Measurements from ENCODE around the gene ZNF320. TPM values are rescaled to one million over a fixed set of nuclear protein-coding genes. Genes with fewer than 3 reads are reported as not detected.
"Not testable (repeated sequence)": the region's sequence is repeated elsewhere in the genome, so short reads cannot be mapped to it uniquely, and the experiment has no call there.

The ZNF320 gene
- total RNA-seq, 1 donor from 2014 or later = 24.2 TPM

DNA sequence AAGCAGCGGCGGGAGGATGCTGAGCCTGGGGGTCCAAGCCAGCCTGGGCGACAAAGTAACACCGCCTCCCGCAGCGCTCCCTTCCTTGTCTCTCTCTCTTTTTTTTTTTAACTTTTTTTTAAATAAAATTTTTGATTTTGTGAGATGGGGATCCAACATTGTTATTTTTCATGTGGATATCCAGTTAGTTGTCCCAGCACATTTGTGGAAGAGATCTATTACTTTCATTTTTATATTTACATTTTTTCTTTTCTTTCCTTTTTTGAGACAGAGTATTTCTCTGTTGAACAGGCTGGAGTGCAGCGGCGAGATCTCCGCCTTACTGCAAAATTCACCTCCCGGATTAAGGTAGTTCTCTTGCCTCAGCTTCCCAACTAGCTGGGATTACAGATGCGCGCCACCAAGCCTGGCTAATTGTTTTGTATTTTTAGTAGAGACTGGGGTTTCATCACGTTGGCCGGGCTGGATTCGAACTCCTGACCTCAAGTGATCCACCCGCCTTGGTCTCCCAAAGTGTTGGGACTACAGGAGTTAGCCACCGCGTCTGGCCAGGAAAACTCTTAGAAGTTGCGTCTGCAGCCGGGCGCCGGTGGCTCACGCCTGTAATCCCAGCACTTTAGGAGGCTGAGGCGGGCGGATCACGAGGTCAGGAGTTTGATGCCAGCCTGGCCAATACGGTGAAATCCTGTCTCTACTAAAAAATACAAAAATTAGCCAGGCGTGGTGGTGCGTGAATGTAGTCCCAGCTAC, 45.9 kb upstream of the ZNF320 start:
- Histone ChIP-seq H3K4me3 (ENCODE audit: low read depth, low read length) (peak overlapping the region; percentile 32), H3K36me3 (ENCODE audit: control insufficient read depth, insufficient read depth, low read length) (no peaks in the 10 kb centered on the region), H3K27me3 (ENCODE audit: control insufficient read depth, insufficient read depth, low read length) (no peaks in the 10 kb centered on the region)
- no peak for DNase-seq (ENCODE audit: low read depth)
- TF ChIP-seq, protein P1, sequence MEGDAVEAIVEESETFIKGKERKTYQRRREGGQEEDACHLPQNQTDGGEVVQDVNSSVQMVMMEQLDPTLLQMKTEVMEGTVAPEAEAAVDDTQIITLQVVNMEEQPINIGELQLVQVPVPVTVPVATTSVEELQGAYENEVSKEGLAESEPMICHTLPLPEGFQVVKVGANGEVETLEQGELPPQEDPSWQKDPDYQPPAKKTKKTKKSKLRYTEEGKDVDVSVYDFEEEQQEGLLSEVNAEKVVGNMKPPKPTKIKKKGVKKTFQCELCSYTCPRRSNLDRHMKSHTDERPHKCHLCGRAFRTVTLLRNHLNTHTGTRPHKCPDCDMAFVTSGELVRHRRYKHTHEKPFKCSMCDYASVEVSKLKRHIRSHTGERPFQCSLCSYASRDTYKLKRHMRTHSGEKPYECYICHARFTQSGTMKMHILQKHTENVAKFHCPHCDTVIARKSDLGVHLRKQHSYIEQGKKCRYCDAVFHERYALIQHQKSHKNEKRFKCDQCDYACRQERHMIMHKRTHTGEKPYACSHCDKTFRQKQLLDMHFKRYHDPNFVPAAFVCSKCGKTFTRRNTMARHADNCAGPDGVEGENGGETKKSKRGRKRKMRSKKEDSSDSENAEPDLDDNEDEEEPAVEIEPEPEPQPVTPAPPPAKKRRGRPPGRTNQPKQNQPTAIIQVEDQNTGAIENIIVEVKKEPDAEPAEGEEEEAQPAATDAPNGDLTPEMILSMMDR (IDR thresholded peaks at IDR 0.05; ENCODE audit: insufficient read depth, low read length, poor library complexity, severe bottlenecking) = no peak

DNA sequence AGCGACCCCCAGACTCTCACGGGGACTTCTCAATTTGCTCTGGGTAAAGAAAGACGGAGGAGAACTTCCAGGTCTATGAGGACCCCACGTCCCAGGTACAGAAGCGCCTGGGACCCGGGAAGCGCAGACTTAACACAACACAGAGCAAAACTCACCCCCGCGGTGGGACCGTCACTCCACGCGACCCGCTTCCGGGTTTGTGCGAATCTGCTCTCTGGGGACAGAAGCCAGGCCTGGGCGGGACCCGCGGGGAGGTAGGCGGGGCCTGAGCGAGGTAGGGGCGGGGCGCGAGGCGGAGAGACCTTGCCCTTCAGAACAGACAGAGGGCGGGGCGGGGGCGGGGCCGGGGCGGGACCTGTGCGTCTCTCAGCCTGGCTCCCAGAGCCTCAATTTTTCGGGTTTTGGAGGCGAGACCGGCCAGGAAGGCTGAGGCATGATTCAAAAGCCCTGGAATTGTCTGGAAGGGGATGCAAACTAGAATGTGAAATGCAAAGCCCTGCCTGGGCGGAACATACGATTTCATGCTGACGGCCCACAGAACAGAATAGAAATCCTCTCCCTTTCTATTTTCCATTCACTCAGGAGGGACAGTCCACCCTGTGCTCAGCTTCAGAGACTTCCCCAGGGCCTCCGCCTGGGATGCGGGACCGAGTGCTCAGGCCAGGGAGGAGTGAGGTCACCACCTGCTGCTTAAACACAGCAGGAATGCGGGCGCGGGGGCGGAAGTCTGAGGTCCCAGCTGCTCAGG, 45.1 kb upstream of the ZNF320 start:
- DNase-seq (ENCODE audit: low read depth) = no peak
- TF ChIP-seq, protein P1 (IDR thresholded peaks at IDR 0.05; ENCODE audit: insufficient read depth, low read length, poor library complexity, severe bottlenecking) = no peak
- Histone ChIP-seq H3K27me3 (ENCODE audit: control insufficient read depth, insufficient read depth, low read length) (no peaks in the 10 kb centered on the region), H3K4me3 (ENCODE audit: low read depth, low read length) (peak overlapping the region; percentile 68), H3K36me3 (ENCODE audit: control insufficient read depth, insufficient read depth, low read length) (no peaks in the 10 kb centered on the region)

DNA sequence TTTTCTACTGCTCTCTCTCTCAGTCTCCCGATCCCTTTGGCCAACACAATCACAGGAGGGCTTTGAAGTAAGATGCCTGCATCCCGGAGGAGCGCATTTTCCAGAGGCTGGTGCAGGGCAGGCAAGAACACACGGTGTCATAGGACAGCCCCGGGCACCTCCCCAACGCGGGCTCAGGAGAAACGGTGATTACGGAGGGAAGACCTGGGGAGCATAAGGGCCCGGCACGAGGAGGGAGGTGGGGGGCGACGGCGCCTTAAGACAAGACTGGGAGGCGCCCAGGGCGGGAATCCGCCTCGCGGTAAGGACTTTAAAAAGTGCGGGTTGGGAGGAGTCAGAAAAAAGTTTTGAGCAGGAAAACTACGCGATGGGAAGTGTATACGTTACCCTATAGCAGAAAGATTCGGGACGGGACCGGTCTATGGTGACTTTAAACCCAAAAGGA, 44.5 kb upstream of the ZNF320 start:
- Histone ChIP-seq H3K4me3 (ENCODE audit: low read depth, low read length) (peak overlapping the region; percentile 68), H3K27me3 (ENCODE audit: control insufficient read depth, insufficient read depth, low read length) (no peaks in the 10 kb centered on the region), H3K36me3 (ENCODE audit: control insufficient read depth, insufficient read depth, low read length) (peaks cover 1% of the 10 kb centered on the region)
- DNase-seq (ENCODE audit: low read depth) = no peak
- TF ChIP-seq, protein P1 (IDR thresholded peaks at IDR 0.05; ENCODE audit: insufficient read depth, low read length, poor library complexity, severe bottlenecking) = no peak

DNA sequence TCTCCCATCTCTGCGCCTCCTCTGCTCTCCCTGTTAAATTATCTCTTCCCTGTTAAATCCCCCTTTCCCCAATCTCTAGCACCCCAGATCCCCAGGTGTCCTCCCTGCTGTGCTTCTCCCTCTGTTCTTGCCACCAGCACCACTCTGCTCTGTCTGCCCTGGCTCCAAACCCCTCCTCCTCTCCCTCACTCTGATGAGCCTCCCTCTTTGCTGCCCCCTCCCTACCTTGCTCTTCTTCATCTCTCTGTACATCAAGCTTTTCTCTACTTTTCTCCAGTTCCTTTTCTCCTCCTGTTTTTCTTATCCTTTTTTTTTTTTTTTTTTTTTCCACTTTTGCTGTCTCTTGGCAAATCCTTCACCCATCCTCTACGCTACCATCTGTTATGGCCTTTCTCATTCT, 44.1 kb upstream of the ZNF320 start:
- H3K4me3 ChIP-seq (ENCODE audit: low read depth, low read length) = peak overlapping the region; percentile 68
- DNase-seq (ENCODE audit: low read depth); H3K27me3 ChIP-seq (ENCODE audit: control insufficient read depth, insufficient read depth, low read length); H3K36me3 ChIP-seq (ENCODE audit: control insufficient read depth, insufficient read depth, low read length): not testable (repeated sequence)

DNA sequence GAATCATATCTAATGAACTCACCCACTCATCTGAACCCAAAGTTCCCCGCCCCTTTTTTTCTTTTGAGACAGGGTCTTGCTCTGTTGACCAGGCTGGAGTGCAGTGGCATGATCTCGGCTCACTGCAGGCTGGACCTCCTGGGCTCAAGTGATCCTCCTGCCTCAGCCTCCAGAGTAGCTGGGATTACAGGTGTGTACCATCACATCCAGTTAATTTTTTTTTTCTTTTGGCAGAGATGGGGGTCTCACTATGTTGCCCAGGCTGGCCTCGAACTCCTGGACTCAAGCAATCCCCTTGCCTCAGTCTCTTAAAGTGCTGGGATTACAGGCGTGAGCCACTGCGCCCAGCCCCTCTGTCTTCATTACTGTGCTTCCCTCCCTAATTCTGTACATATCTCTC, 43.5 kb upstream of the ZNF320 start:
- H3K27me3 ChIP-seq (ENCODE audit: control insufficient read depth, insufficient read depth, low read length); H3K36me3 ChIP-seq (ENCODE audit: control insufficient read depth, insufficient read depth, low read length); H3K4me3 ChIP-seq (ENCODE audit: low read depth, low read length); DNase-seq (ENCODE audit: low read depth): not testable (repeated sequence)

DNA sequence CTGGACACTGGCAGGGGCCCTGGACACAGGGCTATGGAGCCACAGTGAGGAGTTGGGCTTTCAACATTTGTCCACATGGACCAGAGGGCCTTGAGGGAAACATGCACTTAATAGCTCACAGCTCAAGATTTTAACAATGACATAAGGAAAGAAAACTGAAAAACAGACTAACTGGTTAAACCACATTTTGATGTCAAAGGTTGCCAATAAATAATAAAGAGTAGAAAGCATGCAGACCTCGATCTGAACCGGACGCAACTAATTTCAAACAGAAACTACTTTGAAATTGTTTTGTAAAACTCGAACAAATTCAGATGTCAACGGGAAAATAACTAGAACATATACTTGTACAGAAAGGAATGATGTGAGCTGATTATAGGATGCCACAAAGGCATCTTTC, 41.3 kb upstream of the ZNF320 start:
- DNase-seq (ENCODE audit: low read depth) = no peak
- Histone ChIP-seq H3K4me3 (ENCODE audit: low read depth, low read length) (no peak overlapping the region), H3K36me3 (ENCODE audit: control insufficient read depth, insufficient read depth, low read length) (peaks cover 1% of the 10 kb centered on the region), H3K27me3 (ENCODE audit: control insufficient read depth, insufficient read depth, low read length) (no peaks in the 10 kb centered on the region)
- TF ChIP-seq, protein P1 (IDR thresholded peaks at IDR 0.05; ENCODE audit: insufficient read depth, low read length, poor library complexity, severe bottlenecking) = no peak

All from kidney epithelial cell (primary cell).